Raji (cell line): ENCODE measurements around the gene THRB.

Experiments
- POLR2A ChIP-seq: IDR thresholded peaks from 2 replicates; pipeline ENCODE4 v1.6.1; 2011; ENCODE audit warnings: low read depth, low read length, control low read depth; ENCODE audit not compliant: insufficient read depth

THRB gene

GRCh38 chr3:24287755-24288450 lies 206.7 kb downstream of the THRB start:
- no peak for TF ChIP-seq POLR2A

- TF ChIP-seq POLR2A, result no peak
Observed at GRCh38 chr3:24286405-24286804, 208.2 kb downstream of the THRB start.

GRCh38 chr3:24278543-24278942 lies 216.1 kb downstream of the THRB start:
- TF ChIP-seq POLR2A, result no peak

GRCh38 chr3:24273491-24273890 lies 221.2 kb downstream of the THRB start:
- no peak for TF ChIP-seq POLR2A

- TF ChIP-seq POLR2A, result no peak
Observed at GRCh38 chr3:24272875-24273274, 221.8 kb downstream of the THRB start.

- TF ChIP-seq POLR2A, result no peak
Observed at GRCh38 chr3:24272408-24272807, 222.2 kb downstream of the THRB start.

- TF ChIP-seq POLR2A, result no peak
Observed at GRCh38 chr3:24271228-24271627, 223.4 kb downstream of the THRB start.

GRCh38 chr3:24270744-24271143 lies 223.9 kb downstream of the THRB start:
- no peak for TF ChIP-seq POLR2A

GRCh38 chr3:24270204-24270691 lies 224.4 kb downstream of the THRB start:
- TF ChIP-seq POLR2A, result no peak

GRCh38 chr3:24264748-24265158 lies 229.9 kb downstream of the THRB start:
- no peak for TF ChIP-seq POLR2A

- TF ChIP-seq POLR2A, result no peak
Observed at GRCh38 chr3:24264011-24264410, 230.6 kb downstream of the THRB start.

GRCh38 chr3:24263069-24263668 lies 231.5 kb downstream of the THRB start:
- no peak for TF ChIP-seq POLR2A

- no peak for TF ChIP-seq POLR2A
Observed at GRCh38 chr3:24261521-24261920, 233.1 kb downstream of the THRB start.

GRCh38 chr3:24259901-24260512 lies 234.6 kb downstream of the THRB start:
- TF ChIP-seq POLR2A, result no peak

GRCh38 chr3:24258727-24259600 lies 235.7 kb downstream of the THRB start:
- no peak for TF ChIP-seq POLR2A
